SU-DHL-6 (cell line): ENCODE data around the gene KIF4A.

Experiments
- CTCF ChIP-seq: fragments of 200-600 bp; sonication (generic); IDR thresholded peaks from one replicate; pipeline ENCODE4 v1.5.1; 2017; ENCODE audit warnings: antibody characterized with exemption, mild to moderate bottlenecking, low read length, moderate library complexity; ENCODE audit not compliant: insufficient read depth, poor library complexity, severe bottlenecking
- EZH2phosphoT487 ChIP-seq: fragments of 200-600 bp; sonication (generic), shearing (Covaris generic); conservative IDR thresholded peaks from 2 replicates; pipeline ENCODE4 v1.6.1; 2018; ENCODE audit warnings: mild to moderate bottlenecking, antibody characterized with exemption, low read length, moderate library complexity, mixed read lengths

GRCh38 chrX:70253377-70254062 lies 36.4 kb upstream of the KIF4A start:
- TF ChIP-seq CTCF (no peak), EZH2phosphoT487 (no peak)
